NCI-H446 treated with DMSO at 0.1 percent for 48 hours (cell line): ENCODE data around the gene SMIM14.
"Not testable (repeated sequence)": the region's sequence is repeated elsewhere in the genome, so short reads cannot be mapped to it uniquely, and the experiment has no call there.

ENCODE experiments used
- DNase-seq: peaks from one replicate; lab custom pipeline; 2025; lab: John Stamatoyannopoulos, UW

Gene SMIM14

DNA sequence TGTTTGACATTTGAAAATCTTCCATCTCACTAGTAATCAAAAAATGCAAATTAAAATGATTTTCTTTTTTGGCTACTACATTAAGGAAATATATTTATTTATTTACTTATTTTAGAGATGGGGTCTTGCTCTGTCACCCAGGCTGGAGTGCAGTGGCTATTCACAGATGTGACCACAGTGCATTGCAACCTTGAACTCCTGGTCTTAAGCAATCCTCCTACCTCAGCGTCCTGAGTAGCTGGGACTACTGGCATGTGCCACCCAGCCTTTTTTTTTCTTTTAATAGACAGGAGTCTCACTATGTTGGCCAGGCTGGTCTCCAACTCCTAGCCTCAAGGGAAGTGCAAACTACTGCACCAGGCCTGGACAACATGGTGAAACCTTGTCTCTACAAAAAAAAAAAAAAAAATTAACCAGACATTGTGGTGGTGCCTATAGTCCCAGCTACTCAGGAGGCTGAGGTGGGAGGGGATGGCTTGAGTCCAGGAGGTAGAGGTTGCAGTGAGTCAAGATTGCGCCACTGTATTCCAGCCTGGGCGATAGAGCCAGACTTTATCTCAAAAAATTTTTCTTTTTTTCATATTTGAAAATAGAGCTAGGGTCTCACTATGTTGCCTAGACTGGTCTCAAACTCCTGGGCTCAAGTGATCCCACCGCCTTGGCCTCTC is 4.4 kb upstream of the SMIM14 start:
- no peak for DNase-seq

DNA sequence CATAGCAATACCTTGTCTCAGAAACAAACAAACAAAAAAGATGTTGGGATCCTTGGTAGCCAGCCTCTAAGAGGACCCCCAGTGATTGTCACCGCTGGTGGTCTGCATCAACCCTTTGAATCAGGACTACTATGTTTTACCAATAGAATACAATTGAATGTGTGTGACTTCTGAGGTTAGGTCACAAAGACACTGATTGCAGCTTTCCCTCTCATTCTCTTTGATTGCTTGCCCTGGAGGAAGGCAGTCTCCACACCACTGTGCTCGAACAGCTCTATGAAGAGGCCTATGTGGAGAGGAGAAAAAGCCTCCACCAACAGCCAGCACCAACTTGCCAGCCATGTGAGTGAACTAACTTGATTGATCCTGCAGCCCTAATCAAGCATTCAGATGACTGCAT is 2.8 kb upstream of the SMIM14 start:
- DNase-seq: no peak

DNA sequence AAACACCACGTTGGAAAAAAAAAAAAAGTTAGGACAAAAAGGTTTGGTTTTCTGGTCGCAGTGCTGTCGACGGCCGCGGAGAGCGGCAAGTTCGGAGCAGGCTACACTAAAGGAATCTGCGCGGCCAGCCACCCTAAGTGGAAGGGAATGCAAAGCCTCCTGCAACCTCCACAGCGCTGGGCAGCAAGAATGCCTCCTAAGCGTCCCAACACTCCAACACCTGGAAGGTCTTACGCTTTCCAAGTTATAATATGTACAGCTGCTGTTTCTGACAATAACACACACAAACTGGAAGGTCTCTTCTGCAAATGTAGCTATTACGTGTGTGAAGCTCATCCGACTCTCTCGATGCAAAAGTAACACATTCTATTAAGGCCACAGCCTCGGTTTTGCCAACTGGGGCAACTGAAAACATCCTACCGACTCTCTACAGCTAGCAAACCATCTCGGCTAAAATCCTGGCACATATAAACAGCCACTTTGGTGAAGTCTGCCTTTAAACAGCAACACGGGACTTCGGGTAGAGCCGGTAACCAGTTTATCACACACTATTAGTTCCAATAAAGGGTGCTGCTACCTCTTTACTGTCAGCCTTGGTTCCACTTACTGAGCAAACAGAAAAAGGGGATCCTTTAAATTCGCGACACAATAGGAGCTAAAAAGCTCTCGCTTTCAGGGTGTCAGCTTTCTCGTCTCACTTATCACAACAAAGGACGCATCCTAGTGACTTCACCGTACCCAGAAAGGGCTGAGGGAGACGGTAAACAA is 895 bp downstream of the SMIM14 start:
- DNase-seq: no peak

DNA sequence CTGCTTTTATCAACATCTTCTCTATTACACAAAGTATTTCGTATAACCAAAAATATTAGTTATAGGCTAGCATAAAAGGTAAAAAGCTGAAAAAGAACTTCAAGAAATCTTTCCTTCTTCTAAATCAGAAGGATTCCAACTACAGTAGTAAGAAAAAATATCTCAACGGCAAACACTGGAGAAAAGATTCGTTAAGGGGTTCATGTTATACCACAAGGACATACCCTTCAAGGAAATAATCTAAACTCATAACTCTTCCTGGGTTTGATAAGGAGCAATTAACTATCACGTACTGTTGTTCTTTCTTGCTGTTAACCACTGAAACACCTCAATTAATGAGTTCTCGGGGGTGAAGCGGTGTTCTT is 1.5 kb downstream of the SMIM14 start:
- DNase-seq: no peak

DNA sequence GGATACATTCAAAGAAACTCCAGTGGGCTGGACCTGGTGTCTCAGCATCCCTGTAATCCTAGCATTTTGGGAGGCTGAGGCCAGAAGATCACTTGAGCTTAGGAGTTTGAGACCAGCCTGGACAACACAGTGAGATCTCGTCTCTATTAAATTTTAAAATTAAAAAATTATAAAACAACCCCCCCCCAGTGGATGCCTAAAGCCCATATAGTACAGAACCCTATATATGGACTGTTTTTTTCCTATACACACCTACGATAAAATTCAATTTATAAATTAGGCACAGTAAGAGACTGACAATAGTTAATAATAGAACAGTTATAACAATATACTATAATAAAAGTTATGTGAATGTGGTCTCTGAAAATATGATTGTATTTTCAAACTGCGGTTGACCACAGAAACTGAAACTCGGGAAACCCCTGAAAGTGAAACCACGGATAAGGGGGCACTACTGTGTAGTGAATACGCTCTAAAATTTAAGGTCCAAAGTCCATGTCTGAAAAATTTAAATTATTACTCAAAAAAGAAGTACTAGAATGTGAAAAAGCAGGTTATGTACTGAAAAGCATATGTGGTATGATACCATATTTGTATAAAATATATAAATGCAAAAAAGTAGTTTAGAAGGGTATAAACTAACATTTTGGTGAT is 2.0 kb downstream of the SMIM14 start:
- no peak for DNase-seq

DNA sequence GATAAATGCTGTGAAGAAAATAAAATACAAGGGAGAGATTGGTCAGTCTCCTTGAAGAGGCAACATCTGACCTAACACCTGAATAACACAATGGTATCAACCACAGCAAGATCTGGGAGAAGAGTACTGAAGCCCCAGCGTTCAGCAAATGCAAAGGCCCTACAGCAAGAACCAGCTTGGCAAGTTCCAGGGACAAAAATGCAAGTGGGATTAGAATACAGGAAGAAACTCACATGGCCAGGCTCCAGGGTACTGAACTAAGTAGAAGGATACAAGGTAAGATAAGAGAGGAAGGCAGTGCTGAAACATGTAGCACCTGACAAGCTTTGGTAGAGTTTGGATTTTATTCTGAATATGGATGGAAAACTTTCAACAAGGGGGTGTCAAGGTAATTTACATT is 3.6 kb downstream of the SMIM14 start:
- DNase-seq: no peak

DNA sequence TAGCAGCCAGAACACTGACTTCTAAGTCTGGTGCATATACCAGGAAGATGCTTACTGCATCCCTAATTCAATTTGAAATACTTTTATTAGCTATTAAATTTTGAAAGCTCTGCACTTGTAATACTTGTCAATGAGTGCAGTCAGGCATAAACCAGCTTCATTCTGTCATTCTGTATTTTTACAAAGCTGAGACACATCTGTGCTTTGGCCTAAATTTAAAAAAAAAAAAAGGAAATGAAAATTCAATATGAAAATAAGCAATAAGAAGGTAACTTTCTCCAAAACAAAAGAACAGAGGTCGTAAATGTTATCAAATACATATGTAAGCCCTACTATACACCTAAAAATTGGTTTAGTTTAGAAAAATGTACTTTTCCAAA is 7.0 kb downstream of the SMIM14 start:
- no peak for DNase-seq

DNA sequence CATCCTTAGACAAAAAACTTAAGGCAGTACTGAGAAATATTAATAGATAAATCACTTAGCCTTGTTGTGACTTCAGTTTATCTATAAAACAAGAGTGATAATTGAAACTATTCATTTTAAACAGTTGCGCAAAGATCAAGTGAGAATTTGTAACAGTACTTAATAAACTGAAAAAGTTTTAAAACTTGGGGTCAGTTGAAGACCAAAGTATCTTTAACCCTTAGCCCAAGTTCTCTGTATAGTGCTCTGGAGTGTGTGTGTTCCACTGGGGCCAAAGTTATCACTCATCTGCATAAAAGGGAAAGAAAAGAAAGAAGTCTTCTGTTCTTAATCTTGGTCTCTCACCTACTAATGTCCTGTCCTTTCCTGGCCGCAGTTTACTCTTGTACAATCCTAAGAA is 11.3 kb downstream of the SMIM14 start:
- no peak for DNase-seq

DNA sequence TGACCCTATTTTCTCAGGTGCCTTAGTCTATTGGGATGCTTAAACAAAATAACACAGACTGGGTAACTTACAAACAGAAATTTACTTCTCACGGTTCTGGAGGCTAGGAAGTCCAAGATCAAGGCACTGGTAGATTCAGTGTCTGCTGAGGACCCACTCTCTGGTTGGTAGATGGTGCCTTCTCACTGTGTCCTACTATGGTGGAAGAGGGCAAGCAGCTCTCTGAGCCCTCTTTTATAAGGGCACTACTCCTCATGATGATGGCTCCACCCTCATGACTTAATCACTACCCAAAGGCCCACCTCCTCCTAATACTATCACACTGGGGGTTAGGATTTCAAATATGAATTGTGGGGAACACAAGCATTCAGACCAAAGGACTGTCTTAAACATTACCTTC is 11.8 kb downstream of the SMIM14 start:
- no peak for DNase-seq

DNA sequence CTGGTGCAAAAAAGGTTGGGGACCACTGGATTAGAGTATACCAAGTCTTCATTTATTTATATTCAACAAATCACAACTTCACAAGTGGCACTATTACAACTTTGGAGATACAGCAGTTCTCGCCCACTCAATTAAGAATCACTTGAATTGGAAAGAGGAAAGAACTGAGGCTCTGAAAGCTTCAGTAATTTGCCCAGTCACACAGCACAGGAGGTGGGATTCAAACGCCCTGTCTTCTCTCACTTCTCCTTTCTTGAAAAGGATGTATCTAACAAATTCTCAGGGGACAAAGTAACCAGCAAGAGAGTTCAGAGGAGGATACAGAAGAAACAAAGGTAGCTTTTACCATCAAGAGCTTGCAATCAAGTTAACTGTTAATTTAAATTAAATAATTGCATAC is 12.4 kb downstream of the SMIM14 start:
- DNase-seq: no peak

DNA sequence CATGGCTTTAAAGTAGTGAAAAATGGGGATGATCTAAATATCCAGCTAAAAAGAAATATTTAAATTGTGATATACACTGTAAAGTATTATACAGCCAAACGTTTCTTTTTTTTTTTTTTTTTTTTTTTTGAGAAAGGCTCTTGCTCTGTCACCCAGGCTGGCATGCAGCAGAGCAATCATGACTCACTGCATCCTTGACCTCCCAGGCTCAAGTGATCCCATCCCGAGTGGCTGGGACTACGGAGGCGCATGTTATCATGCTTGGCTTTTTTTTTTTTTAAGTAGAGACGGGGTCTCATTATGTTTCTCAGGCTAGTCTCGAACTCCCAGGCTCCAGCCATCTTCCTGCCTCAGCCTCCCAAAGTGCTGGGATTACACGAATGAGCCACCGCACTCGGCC is 17.1 kb downstream of the SMIM14 start:
- no peak for DNase-seq

DNA sequence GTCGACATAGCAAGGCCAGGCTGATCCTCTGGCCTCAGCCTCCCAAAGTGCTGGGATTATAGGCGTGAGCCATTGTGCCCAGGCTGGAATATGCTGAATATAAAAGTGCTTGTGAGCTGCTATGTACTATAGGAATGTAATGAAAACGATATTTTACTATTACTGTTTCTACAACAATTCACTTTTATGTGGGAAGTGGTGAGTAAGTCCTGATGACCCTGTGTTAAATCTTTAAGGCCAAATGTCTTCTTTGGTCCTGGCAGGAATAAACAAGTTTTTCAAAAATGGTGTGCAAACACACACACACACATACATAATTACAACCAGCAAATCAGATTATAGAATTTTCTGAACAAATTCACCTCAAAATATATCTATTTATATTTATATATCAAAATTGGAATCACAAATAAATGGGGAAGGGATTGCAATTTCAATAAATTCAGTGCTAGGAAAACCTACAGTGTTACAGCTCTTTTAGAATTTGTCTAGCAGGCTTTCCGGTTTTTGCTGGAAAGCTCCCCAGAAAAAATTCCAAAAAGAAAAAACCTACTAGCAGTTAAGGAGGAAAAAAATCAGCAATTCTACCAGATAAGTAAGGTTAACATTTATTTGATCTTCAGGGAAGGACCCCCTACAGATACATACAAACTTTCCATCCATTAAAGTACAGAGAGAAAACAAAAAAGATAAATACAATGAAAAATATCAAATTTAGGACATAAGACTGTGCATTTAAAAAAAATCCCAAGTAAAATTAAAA is 17.9 kb downstream of the SMIM14 start:
- no peak for DNase-seq

DNA sequence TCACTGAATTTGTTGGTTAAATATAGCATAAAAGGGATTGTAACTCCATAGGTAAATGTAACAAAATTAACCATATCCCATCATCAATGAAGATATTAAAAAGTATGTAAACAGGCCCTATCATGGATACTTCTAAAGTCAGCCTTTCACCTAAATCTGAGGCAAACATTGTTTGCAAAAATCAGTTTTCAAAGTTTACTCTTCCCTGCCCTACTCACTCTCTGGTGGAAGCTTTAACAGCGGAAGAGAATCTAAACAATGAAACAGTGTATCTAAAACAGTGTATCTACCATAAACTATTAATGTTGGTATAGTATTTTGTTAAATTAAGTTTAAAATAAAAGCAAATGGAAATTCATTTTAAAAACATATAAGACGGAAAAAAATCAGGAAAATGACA is 21.1 kb downstream of the SMIM14 start:
- no peak for DNase-seq

DNA sequence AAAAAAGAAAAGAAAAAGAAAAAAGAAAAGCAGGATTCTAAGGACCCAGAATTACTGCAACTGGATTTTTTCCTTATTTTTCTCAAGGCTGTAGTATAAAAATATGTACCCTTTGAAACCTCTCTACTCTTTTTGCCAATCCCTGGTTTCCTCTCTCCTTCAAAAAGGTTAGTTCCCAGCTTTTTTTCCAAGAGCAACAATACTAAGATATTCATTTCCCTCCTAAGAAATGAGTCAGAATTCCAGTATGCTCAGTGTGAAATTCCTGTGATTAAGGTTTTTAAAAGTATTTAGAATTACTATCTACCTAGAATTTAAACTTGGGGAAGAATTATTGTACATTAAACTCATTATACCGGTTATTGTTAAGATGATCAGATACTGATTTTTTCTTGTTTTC is 22.0 kb downstream of the SMIM14 start:
- DNase-seq: no peak

DNA sequence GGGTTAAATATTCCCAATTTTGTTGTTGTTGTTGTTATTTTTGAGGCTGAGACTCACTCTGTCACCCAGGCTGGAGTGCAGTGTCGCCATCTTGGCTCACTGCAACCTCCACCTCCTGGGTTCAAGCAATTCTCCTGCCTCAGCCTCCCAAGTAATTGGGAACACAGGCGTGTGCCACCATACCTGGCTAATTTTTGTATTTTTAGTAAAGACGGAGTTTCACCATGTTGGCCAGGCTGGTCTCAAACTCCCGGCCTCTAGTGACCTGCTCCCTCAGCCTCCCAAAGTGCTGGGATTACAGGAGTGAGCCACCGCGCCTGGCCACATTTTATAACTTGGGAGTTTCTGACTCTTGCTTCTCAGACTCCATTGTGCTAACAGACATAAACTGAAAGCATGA is 22.6 kb downstream of the SMIM14 start:
- not testable (repeated sequence) for DNase-seq

DNA sequence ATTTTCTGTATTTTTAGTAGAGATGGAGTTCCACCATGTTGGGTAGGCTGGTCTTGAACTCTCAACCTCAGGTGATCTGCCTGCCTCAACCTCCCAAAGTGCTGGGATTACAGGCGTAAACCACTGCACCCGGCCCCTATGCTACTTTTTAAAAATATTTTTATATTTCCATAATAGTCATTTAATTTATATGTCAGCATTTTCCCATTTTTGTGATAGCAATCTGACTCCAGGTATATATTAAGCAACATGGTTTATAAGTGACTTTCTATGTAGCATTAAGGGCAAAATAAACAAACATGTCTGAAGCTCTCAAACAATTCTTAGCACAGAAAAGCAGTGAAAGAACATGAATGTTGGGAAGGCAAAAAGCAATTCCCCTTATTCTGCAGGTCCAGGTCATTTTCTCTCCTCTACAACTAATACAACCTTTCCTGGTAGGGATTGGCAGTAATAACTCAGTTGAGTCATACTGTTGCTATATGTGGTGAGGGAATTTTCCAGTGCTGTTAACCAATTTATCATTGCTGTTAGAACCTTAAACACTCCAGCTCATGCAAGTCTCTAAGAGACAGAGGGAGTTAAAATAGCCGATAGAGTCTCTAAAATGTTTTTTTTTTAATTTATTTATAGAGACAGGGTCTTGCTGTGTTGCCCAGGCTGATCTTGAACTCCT is 24.0 kb downstream of the SMIM14 start:
- DNase-seq: no peak

DNA sequence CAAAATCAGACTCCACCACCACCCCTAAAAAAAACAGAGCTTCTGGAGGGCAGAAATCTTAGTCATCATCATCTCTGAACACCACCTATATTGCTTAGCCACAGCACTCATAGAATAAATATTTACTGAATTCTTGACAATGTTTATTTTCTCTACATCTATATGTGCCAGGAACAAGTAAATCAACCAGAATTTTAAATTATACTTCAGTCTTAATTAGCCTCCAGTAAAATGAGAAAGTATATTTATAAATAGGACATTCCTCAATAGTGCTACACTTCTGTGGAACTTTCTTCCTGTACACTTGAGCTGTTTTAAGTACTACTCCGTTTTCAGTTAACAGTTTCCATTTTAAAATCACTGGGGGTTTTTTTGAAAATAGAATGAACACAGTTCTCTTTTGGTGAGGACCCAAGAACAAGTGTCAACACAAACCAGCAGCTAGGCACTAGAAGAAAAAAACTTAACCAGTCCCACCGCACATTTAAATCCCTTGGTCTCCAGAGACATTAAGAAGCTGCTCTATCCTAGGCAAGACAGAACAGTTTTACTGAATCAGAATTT is 25.5 kb downstream of the SMIM14 start:
- no peak for DNase-seq

DNA sequence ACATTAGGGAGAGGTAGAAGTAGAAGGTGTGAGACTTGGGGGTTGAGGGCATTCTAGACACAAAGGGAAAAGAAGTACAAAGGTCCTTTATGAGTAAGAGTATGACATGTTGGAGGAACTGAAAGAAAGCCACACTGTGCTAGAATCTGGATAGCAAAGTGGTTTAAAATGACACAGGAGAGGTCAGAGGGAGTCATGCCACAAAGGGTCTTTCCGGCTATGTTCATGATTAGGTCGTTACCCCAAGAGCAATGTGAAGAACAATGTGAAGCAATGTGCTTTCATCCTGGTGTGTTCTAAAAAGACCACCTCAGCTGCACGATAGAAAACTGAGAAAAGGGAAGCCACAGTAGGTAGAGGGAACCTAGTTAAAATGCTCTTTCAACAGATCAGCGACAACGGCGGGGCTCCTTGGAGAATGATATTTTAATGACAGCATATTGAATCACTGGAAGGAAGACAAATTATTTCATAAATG is 29.2 kb downstream of the SMIM14 start:
- no peak for DNase-seq

DNA sequence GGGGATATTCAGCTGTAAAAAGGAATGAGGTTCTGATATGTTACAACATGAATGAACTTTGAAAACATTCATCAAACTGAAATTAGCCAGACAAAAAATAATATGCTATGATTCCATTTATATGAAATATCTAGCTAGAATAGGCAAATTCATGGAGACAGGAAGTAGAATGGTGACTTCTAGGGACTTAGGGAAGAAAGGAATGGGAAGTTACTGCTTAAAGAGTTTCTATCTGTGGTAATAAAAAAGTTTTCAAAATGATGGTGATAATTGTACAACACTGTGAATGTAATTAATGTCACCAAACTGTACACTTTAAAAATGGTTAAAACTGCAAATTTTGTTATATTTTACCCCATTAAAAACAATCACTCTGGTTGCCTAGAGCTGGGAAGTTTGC is 30.2 kb downstream of the SMIM14 start:
- DNase-seq: no peak

DNA sequence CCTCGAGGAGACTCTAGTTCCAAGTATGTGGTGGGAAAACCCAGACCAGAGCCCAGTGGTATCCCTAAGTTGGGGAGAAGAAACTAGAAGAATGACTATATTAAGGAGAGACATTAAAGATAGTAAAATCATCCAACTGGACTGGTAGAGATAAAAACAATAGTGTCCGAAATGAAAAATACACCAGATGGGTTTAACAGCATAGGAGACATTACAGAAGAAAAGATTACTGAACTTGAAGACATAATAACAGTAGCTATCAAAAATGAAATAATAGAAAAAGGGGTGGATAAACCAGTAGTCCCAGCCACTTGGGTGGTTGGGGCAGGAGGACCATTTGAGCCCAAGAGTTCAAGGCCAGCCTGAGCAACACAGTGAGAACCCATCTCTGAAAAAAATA is 31.9 kb downstream of the SMIM14 start:
- no peak for DNase-seq

DNA sequence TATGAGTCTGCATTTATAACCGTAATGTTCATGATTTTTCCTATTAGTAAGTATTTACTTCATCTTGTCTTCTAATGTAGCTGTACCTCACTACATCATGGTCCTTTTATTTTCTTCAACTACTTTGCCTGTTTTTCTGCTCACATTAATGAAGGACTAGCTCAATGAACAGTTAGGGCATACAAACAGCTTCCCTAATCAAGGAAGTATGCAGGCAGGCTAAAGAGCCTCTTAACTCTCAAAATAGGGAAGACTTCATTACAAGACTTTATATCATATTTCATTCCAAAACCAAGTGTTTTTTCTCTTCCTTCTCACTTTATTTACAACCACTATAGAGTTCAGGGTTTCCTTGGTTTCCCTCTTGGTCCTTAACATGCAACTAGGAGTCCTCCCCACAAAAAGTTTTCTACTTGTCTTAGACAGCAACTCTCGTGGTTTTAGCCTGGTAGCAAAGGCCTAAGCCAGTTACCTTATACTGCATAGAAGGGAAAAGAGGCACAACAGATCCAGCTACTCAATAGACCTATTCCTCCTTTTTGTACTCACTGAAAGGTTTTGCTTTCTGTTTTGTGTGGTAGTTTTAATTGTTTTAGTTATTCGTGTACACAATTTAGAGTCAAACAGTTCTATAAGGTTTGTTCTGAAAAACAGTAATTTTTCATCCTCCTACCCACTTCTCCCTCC is 40.8 kb downstream of the SMIM14 start:
- DNase-seq: no peak
